OCI-LY7 (cell line): ENCODE measurements around the gene GID8. TPM values are rescaled to one million over a fixed set of nuclear protein-coding genes. Genes with fewer than 3 reads are reported as not detected.

Source experiments
- BruUV-seq: library from RNA; stranded (reverse); fragments of 400-500 nt; replicated peaks from 2 replicates; lab custom pipeline; 2021; lab: Mats Ljungman, UMichigan
- CTCF ChIA-PET: fragments of 300-600 bp; sonication (Branson Sonifier 250); formaldehyde crosslinking; loops from one replicate; lab custom pipeline; 2022; ENCODE audit warnings: antibody characterized with exemption; ENCODE audit not compliant: unreplicated experiment; lab: Charles Lee
- POLR2A ChIA-PET: fragments of 300-600 bp; sonication (Branson Sonifier 250); formaldehyde crosslinking; loops from one replicate; lab custom pipeline; 2022; ENCODE audit warnings: antibody characterized with exemption; lab: Charles Lee
- DNase-seq: peaks from one replicate; pipeline ENCODE4 v3.0.0-alpha.2; 2015; ENCODE audit warnings: low spot score
- H2AFZ ChIP-seq: fragments of 200-600 bp; sonication (generic), shearing (Covaris generic); 2 replicates; pipeline ENCODE4 v1.6.1; 2014; ENCODE audit warnings: mild to moderate bottlenecking, antibody characterized with exemption, low read length, moderate library complexity
- H3K27ac ChIP-seq: fragments of 200-600 bp; sonication (generic); 2 replicates; pipeline ENCODE4 v1.5.1; 2014; ENCODE audit warnings: mixed run types, low read depth, mild to moderate bottlenecking, moderate library complexity, low read length, inconsistent platforms; ENCODE audit not compliant: poor library complexity, severe bottlenecking
- H3K36me3 ChIP-seq: fragments of 200-600 bp; sonication (generic); 2 replicates; pipeline ENCODE4 v1.6.1; 2014; ENCODE audit warnings: mild to moderate bottlenecking, antibody characterized with exemption, low read length, moderate library complexity, mixed read lengths; ENCODE audit not compliant: insufficient read depth
- H3K4me1 ChIP-seq: fragments of 200-600 bp; sonication (generic); 2 replicates; pipeline ENCODE4 v1.5.1; 2014; ENCODE audit warnings: mild to moderate bottlenecking, low read length; ENCODE audit not compliant: insufficient read depth, poor library complexity, severe bottlenecking
- H3K4me2 ChIP-seq: fragments of 200-600 bp; sonication (generic); 2 replicates; pipeline ENCODE4 v1.6.1; 2014; ENCODE audit warnings: mild to moderate bottlenecking, low read length
- H3K4me3 ChIP-seq: fragments of 200-600 bp; sonication (generic); 2 replicates; pipeline ENCODE4 v1.5.1; 2014; ENCODE audit warnings: mild to moderate bottlenecking, low read depth, low read length; ENCODE audit not compliant: poor library complexity, severe bottlenecking
- H3K79me2 ChIP-seq: fragments of 200-600 bp; sonication (generic); 2 replicates; pipeline ENCODE4 v1.6.1; 2016; ENCODE audit warnings: low read depth, mild to moderate bottlenecking, low read length, moderate library complexity, mixed read lengths; ENCODE audit not compliant: insufficient read depth
- H3K9me2 ChIP-seq: fragments of 200-600 bp; sonication (generic); 2 replicates; pipeline ENCODE4 v1.6.1; 2016; ENCODE audit warnings: mild to moderate bottlenecking, low read length, mixed read lengths; ENCODE audit not compliant: insufficient read depth
- H3K9me3 ChIP-seq: fragments of 200-600 bp; sonication (generic); 2 replicates; pipeline ENCODE4 v1.6.1; 2014; ENCODE audit warnings: mild to moderate bottlenecking, mixed run types, low read length, mixed read lengths
- H4K20me1 ChIP-seq: fragments of 200-600 bp; sonication (generic); 2 replicates; pipeline ENCODE4 v1.6.1; 2014; ENCODE audit warnings: mild to moderate bottlenecking, antibody characterized with exemption, low read length, moderate library complexity, mixed read lengths; ENCODE audit not compliant: insufficient read depth
- EZH2phosphoT487 ChIP-seq: fragments of 200-600 bp; sonication (generic); IDR thresholded peaks from 2 replicates; pipeline ENCODE4 v1.6.1; 2018; ENCODE audit warnings: low read depth, borderline replicate concordance, mild to moderate bottlenecking, mixed run types, antibody characterized with exemption, low read length, moderate library complexity, mixed read lengths
- intact Hi-C: fragments of 100-400 bp; cut with micrococcal nuclease; formaldehyde crosslinking; loops from one replicate; pipeline ENCODE4 v1.10.0; 2022; ENCODE audit not compliant: unreplicated experiment
- total RNA-seq, 2 experiments: library from RNA; depleted of rRNA in 1 of 2; stranded (reverse); fragments of >200 nt in 1 of 2; shearing (Covaris generic) in 1 of 2; gene quantifications; 2 replicates each; pipeline ENCODE4 v1.2.3, GENCODE V29; 2014 to 2022
- TF ChIP-seq, protein P1 (sequence below): fragments of 200-600 bp; sonication (generic); conservative IDR thresholded peaks from 2 replicates; pipeline ENCODE4 v1.5.1; 2014; ENCODE audit warnings: mild to moderate bottlenecking, antibody characterized with exemption, low read length, moderate library complexity, mixed read lengths

The GID8 gene
- total RNA-seq, 2 experiments from 2014 or later = 28.7 to 47.7 TPM

DNA sequence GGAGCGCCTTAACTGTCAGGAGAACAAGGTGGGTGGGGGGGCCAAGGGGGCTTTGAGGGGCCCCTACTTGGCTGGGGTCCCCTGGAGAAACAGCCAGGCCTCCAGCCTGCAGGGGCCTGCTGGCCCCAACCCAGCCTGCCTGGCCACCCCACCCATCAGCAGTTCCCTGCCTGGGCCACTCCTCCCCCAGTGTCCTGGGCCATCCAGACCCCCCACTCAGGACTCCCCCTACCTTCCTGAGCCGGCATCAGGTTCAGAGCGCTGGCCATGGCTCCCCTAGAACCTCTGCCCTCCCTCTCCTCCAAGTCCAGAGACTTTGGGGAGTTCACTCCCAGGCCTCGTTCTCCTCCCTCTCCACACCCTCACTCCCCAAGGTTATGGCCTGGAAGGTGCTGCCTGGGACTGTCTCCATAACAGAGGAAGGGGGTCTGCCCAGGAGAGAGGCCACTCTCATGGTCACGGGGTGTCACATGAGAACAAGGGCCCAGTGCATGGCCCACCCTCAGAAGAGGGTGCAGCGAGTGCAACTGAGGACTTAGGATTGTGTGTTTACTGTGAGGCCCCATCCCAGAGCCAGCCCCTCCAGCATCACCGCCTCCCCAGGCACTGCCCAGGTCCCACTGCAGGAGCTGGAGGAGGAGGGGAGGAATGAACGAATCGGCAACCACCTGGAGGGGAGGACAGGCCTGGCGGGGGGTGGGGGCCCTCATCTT lies 20.6 kb downstream of the GID8 start:
- no peaks in the 10 kb centered on the region for H4K20me1 ChIP-seq
- CTCF ChIA-PET = no interaction called here

DNA sequence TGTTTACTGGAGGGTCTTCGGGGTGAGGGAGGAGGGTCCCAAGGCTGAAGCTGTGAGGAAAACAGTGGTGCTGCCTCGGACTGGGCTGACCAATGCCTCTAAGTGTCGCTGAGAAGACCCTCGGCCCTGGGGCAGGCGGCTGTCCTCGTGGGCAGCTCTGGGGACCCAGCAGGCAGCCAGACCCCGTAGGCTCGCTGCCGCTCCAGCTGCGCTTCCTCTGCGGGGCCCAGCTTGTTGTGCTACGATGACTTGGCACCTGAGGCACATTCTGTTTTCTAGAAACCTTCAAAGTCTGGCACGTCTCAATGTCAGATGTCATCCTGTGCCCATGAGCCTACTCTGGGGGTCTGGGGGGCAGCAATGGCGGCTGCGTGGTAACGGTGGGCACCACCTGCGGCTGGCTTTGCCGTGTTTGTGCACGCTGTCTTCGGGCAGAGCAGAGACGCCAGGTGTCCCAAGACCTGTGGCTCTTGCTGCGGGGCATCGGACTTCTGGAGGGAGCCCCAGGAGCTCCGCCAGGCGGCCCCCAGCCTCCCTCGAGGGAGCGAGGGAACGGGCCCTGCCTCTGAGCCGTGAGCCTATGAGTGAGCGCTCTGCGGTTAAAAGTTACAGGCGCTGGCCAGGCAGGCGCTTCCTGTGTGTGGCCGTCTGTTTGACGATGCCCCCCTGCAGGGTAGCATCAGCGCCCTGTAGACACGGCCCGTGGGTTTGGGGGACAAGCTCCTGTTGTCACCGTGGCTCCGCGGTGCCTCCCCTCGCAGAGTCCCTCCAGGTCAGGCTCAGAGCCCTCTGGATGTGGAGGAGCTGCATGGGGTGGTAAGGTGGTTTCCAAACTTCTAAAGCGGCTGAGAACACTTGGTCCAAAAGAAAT lies 21.4 kb downstream of the GID8 start:
- intact Hi-C loops = loop anchor here (10.0 kb wide), 1 partner anchor 45 kb away; the partner anchor contains the start of gene BHLHE23
- no peak for DNase-seq
- Histone ChIP-seq H3K9me3 (no peaks in the 10 kb centered on the region), H3K9me2 (no peaks in the 10 kb centered on the region), H4K20me1 (no peaks in the 10 kb centered on the region), H3K79me2 (no peaks in the 10 kb centered on the region), H3K4me1 (peaks cover 8% of the 10 kb centered on the region), H3K27ac (no peak overlapping the region), H3K4me2 (no peak overlapping the region), H2AFZ (no peak overlapping the region), H3K4me3 (no peak overlapping the region), H3K36me3 (no peaks in the 10 kb centered on the region)
- ChIA-PET POLR2A (interaction anchor here (0.6 kb wide), 1 partner anchor 699 kb away, joined by 3 read pairs; the partner anchor contains the start of gene RTEL1), CTCF (no interaction called here)
- TF ChIP-seq, protein P1, sequence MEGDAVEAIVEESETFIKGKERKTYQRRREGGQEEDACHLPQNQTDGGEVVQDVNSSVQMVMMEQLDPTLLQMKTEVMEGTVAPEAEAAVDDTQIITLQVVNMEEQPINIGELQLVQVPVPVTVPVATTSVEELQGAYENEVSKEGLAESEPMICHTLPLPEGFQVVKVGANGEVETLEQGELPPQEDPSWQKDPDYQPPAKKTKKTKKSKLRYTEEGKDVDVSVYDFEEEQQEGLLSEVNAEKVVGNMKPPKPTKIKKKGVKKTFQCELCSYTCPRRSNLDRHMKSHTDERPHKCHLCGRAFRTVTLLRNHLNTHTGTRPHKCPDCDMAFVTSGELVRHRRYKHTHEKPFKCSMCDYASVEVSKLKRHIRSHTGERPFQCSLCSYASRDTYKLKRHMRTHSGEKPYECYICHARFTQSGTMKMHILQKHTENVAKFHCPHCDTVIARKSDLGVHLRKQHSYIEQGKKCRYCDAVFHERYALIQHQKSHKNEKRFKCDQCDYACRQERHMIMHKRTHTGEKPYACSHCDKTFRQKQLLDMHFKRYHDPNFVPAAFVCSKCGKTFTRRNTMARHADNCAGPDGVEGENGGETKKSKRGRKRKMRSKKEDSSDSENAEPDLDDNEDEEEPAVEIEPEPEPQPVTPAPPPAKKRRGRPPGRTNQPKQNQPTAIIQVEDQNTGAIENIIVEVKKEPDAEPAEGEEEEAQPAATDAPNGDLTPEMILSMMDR = no peak
- TF ChIP-seq EZH2phosphoT487 = no peak
- no TSS peak for BruUV-seq

More for the DNA sequence above, 20.6 kb downstream of the GID8 start:
- no peak overlapping the region for H3K4me3 ChIP-seq
- no peaks in the 10 kb centered on the region for H3K9me3 ChIP-seq
- no peaks in the 10 kb centered on the region for H3K79me2 ChIP-seq
- intact Hi-C loops = loop anchor here (10.0 kb wide), 1 partner anchor 46 kb away; the partner anchor contains the start of gene BHLHE23
- peaks cover 16% of the 10 kb centered on the region for H3K4me1 ChIP-seq
- no TSS peak for BruUV-seq
- H3K27ac ChIP-seq = no peak overlapping the region
- no peaks in the 10 kb centered on the region for H3K9me2 ChIP-seq
- H3K36me3 ChIP-seq = no peaks in the 10 kb centered on the region
- no peak overlapping the region for H2AFZ ChIP-seq
- no peak overlapping the region for H3K4me2 ChIP-seq
- TF ChIP-seq EZH2phosphoT487 = no peak
- TF ChIP-seq, protein P1 = no peak
- POLR2A ChIA-PET = no interaction called here
- no peak for DNase-seq
